Choroid plexus epithelial cell (primary cell): ENCODE results near the gene TBC1D19.

Source experiments
- DNase-seq: peaks from one replicate; pipeline ENCODE4 v3.0.0-alpha.2; 2010; ENCODE audit warnings: low read depth
- H3K4me3 ChIP-seq: 2 replicates; pipeline ENCODE4 v1.5.1; 2011; ENCODE audit warnings: low read depth, mild to moderate bottlenecking, control low read depth, low read length, moderate library complexity
- CTCF ChIP-seq: conservative IDR thresholded peaks from 2 replicates; pipeline ENCODE4 v1.5.1; 2011; ENCODE audit warnings: low read depth, mild to moderate bottlenecking, control low read depth, inconsistent platforms, low read length, moderate library complexity

Gene TBC1D19

GRCh38 chr4:26772096-26772873 lies 188.4 kb downstream of the TBC1D19 start:
- no peak overlapping the region for H3K4me3 ChIP-seq
- DNase-seq, result no peak
- TF ChIP-seq CTCF, result no peak

- H3K4me3 ChIP-seq, result no peak overlapping the region
- DNase-seq, result no peak
- no peak for TF ChIP-seq CTCF
These were observed 195.3 kb downstream of the TBC1D19 start for GRCh38 chr4:26779224-26779623.

- peak; percentile 14 for DNase-seq
- H3K4me3 ChIP-seq, result no peak overlapping the region
- TF ChIP-seq CTCF, result no peak
These were observed 195.8 kb downstream of the TBC1D19 start for GRCh38 chr4:26779674-26780073.

- peak; percentile 53 for DNase-seq
- no peak for TF ChIP-seq CTCF
- no peak overlapping the region for H3K4me3 ChIP-seq
These were observed 196.7 kb downstream of the TBC1D19 start for GRCh38 chr4:26780539-26780938.

- DNase-seq, result peak; percentile 30
- no peak overlapping the region for H3K4me3 ChIP-seq
- no peak for TF ChIP-seq CTCF
These were observed 198.4 kb downstream of the TBC1D19 start for GRCh38 chr4:26782168-26782829.

GRCh38 chr4:26782830-26783202 lies 198.9 kb downstream of the TBC1D19 start:
- H3K4me3 ChIP-seq, result no peak overlapping the region
- no peak for TF ChIP-seq CTCF
- DNase-seq, result peak; percentile 23

- H3K4me3 ChIP-seq, result no peak overlapping the region
- DNase-seq, result no peak
- TF ChIP-seq CTCF, result no peak
These were observed 200.5 kb downstream of the TBC1D19 start for GRCh38 chr4:26784207-26784865.
